ENCODE measurements around the gene OR10AD1. TPM values are rescaled to one million over a fixed set of nuclear protein-coding genes. Genes with fewer than 3 reads are reported as not detected.

The OR10AD1 gene
- total and polyA plus RNA-seq, 4 donors, result not detected

- DNase-seq (ENCODE audit: low spot score), result no peak
- WGBS, result 57% methylated on average over 5 of the region's 5 CpGs
- no peak for TF ChIP-seq RXRA (IDR thresholded peaks at IDR 0.05)
- TF ChIP-seq GABPA (IDR thresholded peaks at IDR 0.05 in 1 of 2, conservative IDR thresholded peaks at IDR 0.05 in 1 of 2), result no peak
- TF ChIP-seq NR2F2 (IDR thresholded peaks at IDR 0.05), result no peak
- no peak for TF ChIP-seq FOXA1 (IDR thresholded peaks at IDR 0.05)
- TF ChIP-seq RAD21 (IDR thresholded peaks at IDR 0.05), result no peak
- TF ChIP-seq CTCF (IDR thresholded peaks at IDR 0.05; ENCODE audit: low read depth, low read length, missing input control), result no peak
- no peak for TF ChIP-seq JUND (IDR thresholded peaks at IDR 0.05)
- no peak for TF ChIP-seq ATF3 (IDR thresholded peaks at IDR 0.05)
- TF ChIP-seq HNF4A (conservative IDR thresholded peaks at IDR 0.05), result no peak
- TF ChIP-seq TAF1 (conservative IDR thresholded peaks at IDR 0.05), result no peak
- TF ChIP-seq FOXA2 (IDR thresholded peaks at IDR 0.05), result no peak
- TF ChIP-seq YY1 (IDR thresholded peaks at IDR 0.05), result no peak
- TF ChIP-seq ZBTB33 (IDR thresholded peaks at IDR 0.05), result no peak
- TF ChIP-seq MAX (IDR thresholded peaks at IDR 0.05), result no peak
- no peak for TF ChIP-seq HNF4G (IDR thresholded peaks at IDR 0.05)
- no peak for TF ChIP-seq REST (IDR thresholded peaks at IDR 0.05)
- no peak for TF ChIP-seq EGR1 (IDR thresholded peaks at IDR 0.05; ENCODE audit: low read depth in 2 of 2)
- TF ChIP-seq SP1 (IDR thresholded peaks at IDR 0.05), result no peak
- H3K27me3 ChIP-seq (ENCODE audit: control insufficient read depth in 4 of 4, insufficient read depth in 4 of 4, low read length in 3 of 4), result no peaks in the 10 kb centered on the region
- H3K9ac ChIP-seq (ENCODE audit: low read depth in 1 of 2, low read length in 2 of 2), result no peak overlapping the region
- peaks cover 0 to 3% (median 0%) of the 10 kb centered on the region in 4 donors for H3K4me1 ChIP-seq (ENCODE audit: control insufficient read depth in 4 of 4, insufficient read depth in 4 of 4, low read length in 3 of 4)
- H3K36me3 ChIP-seq (ENCODE audit: control insufficient read depth in 4 of 4, insufficient read depth in 3 of 4, low read depth in 1 of 4, low read length in 3 of 4), result no peaks in the 10 kb centered on the region
- H3K27ac ChIP-seq (ENCODE audit: low read depth in 1 of 2, low read length in 2 of 2), result no peak overlapping the region
- H3K4me3 ChIP-seq (ENCODE audit: low read depth in 1 of 3, low read length in 3 of 3), result no peak overlapping the region
- H3K9me3 ChIP-seq (ENCODE audit: control insufficient read depth in 4 of 4, low read length in 3 of 4), result no peaks in the 10 kb centered on the region
Measured at GRCh38 chr12:48163150-48163747, 39.8 kb downstream of the OR10AD1 start.

Data from liver (tissue), 9 donors.